Pulmonary artery endothelial cell (primary cell): ENCODE measurements around the gene MOSPD2. TPM values are rescaled to one million over a fixed set of nuclear protein-coding genes. Genes with fewer than 3 reads are reported as not detected.

ENCODE experiments used
- total RNA-seq: library from RNA; depleted of rRNA; stranded (reverse); fragments of >200 nt; gene quantifications from 2 replicates; pipeline ENCODE4 v1.2.3, GENCODE V29; 2014

The MOSPD2 gene
- total RNA-seq, 1 donor from 2014 or later = 12.7 TPM

Other genes with a start within 250 kb of the MOSPD2 start
- 5.1 and 9.5 TPM in 2 replicates for gene FANCB, start 352 bp upstream of the MOSPD2 start, total RNA-seq